HG03280 (cell line): ENCODE data around the gene SUN3.
A peak's percentile ranks its signal among the peaks of the same experiment; 100 is the strongest.
"Not testable (repeated sequence)": the region's sequence is repeated elsewhere in the genome, so short reads cannot be mapped to it uniquely, and the experiment has no call there.

Experiments used
- ATAC-seq: cut with Tn5 transposase; IDR thresholded peaks from one replicate; pipeline ENCODE4 v1.9.1; 2021; ENCODE audit warnings: mild to moderate bottlenecking, moderate library complexity; ENCODE audit not compliant: unreplicated experiment

Gene SUN3

DNA sequence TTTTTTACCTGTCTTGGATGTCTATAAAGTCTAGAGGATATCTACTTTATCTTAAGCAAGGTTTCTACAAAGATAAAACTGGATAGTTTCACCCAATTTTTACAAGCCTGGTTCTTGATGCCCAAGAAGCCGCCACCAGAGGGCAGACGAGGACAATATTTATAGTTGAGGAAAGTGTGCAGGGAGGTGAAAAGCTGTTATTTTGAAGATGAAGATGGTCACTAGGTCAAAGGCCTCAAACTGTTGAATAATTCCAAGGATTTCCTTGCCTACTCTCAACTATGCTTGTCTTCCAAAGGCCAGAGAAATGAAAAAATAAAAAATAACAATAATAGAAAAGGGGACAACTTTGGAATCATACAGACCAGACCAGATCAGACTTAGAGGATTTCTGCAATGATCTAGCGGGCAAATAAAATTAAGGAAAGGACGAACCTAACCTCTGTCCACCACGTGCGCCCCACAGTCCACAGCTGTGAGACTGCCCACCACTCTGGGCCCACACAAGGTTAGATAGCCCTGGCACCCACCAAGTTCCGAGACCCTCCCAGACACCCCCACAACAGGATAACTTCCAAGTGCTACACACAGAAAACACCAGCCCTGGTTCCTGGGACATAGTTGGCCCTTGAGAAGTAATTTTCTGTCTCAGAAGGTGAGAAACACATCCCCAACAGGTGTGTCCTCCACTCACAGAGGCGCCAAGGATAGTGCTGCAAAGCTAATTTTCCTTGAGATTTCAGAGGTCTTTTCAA is 83.5 kb downstream of the SUN3 start:
- ATAC-seq, result no peak

DNA sequence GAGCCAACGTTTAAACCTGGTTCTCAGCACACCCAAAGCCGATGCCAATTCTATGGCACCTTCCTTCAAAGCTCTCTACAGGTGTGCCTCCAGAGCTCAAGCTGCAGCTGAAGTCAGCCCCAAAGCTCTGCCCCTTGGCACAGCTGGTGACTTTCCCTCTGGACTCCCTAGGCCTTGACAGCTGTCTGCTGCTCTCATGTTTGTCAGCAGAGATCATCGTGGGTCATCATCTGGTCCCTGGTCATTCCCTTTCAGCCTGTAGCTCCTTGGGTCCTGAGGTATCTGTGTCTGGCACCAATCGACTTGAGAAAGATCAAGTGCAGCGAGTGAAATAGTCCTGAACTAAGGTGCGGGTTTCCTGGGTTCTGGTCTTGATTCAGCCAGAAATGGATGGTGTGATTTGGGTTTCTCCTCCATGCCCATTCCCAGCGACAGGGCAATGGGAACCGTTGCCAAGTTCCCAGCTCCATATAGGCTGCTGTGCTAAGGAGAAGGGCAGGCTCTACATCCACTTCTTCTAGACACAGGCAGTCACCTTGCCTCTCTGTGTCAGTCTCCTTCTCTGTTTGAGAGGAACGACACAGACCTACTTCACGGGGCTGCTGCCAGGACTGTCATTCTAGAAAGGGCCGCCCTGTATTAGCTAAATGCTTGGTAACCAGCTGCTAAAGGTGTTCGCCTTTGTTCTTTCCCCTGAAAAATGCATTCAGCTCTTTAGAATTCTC is 84.2 kb downstream of the SUN3 start:
- ATAC-seq, result no peak

DNA sequence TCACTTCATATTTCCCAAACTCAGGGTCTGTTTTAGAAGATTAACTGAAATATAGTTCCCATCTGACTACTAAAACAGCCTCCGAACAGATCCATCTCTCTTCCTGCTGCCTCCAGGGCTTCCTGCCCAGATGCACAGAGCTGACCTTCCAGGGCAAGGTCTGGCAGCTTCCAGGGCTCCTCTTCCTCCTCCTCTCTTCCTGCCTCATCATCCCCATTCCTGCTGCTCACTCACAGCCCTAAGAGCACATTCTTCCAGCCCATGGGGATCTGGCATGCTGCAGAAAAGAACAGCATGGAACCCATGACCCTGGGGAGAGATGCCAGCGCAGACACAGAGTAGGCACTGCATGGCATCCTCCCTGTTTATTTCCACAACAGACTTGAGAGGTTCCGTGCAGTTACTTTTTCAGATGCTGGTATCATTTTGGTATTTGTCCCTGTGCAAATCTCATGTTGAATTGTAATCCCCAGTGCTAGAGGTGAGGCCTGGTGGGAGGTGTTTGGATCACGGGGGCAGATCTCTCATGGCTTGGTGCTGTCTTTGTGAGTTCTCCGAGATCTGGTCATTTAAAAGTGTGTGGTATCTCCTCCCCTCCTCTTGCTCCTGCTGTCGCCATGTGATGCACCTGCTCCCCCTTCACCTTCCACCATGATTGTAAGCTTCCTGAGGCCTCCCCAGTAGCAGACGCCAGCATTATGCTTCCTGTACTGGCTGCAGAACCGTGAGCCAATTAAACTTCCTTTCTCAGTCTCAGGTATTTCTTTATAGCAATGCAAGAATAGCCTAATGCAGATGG is 85.0 kb downstream of the SUN3 start:
- ATAC-seq, result no peak

DNA sequence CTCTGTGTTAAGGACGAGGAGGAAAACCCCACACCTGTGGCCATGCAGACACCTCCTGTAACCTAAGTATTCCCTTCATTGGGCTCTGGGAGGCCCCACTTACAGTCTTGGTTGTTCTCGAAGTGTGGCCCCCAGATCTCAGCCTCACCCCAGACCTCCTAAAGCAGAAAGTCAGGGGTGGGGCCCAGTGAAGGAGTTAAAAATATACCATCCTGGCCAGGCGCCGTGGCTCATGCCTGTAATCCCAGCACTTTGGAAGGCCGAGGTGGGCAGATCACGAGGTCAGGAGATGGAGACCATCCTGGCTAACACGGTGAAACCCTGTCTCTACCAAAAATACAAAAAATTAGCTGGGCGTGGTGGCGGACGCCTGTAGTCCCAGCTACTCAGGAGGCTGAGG is 86.3 kb downstream of the SUN3 start:
- not testable (repeated sequence) for ATAC-seq

DNA sequence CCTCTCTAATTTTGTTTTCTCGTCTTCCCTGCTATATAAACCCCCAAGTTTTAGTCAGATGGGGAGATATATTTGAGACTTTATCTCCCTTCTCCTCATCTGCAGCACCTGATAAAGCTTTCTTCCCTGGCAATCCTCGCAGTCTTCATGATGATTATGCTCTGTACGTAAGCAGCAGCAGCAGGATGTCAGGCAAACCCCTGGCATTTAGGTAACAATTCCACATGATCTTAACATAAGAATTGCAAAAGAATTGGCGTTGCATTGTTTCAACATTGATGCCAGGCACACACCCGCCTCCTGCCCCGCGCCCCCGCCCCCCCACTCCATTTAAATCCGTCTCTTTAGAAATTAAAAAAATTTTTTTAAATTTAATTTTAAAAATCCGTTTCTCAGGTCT is 86.8 kb downstream of the SUN3 start:
- no peak for ATAC-seq

DNA sequence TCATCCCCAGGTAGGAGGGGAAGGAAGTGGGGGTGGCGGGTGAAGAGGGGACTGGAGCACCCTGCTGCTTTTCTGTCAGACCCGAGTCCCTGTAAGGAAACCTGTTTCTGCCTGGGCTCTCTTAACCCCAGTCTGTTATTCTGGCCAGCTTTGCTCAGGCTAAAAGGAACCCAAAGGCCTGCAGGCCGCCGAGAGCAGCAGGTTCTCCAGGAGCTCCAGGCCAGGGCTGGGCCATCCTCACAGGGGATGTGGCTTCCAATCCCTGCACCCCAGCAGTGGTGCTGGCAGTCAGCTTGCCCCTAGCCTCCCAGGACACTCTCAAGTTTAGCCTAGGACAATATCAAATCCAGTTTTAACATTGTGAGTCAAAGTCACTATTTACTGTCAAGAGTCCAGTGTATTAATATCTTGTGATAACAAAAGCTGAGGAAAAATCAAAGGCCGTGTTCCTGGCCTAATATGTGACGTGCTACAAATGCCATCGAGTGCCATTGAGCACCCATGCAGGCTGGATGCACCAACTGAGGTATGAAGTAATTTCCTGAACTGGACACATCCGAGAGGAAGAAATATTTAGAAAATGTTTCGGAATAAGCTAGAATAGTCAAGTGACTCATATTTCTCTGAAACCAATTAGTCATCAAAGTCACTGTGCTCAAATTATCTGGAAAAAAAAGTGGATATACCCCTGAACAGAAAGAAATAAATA is 87.6 kb downstream of the SUN3 start:
- no peak for ATAC-seq

DNA sequence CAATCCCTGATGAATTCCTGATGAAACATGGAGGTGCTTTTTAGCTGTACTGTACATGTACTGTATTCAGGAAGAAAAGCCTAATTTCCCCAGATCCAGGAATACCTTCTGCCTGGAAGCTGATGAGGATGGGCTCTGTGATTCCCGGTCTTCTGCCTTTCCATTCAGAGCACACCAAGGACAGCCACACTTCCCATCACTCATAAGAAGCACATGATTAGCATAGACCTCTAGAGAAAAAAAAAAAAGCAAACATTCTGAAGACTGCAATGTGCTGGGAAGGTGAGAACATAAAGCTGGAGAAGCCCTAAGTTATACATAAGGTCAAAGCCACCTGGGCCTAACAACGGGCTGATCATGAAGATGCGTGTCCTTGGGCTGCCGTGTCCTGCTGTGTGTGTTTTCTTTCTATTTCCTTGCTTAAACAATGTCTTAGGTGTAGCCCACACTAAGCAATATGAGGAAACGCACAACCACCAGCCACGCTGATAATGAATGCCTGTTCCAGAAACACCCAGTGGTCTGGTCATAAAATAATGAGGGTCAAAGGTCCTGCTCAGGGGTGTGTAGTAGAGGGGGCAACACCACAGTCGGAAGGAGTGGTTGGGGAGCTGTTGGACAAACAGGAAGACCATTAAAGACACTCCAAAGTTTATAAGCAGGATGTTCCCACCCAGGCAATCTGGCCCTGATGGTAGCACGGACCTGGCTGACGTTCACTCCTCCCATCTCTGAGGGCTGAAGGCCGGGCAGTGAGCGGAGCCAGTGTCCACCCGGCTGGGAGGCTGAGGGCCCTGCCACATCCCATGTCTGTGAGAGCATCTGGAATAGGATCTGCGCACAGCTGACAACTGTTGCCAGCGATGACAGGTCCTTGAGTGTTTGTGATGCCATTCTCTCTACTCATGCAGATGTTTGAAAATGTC is 88.6 kb downstream of the SUN3 start:
- no peak for ATAC-seq

DNA sequence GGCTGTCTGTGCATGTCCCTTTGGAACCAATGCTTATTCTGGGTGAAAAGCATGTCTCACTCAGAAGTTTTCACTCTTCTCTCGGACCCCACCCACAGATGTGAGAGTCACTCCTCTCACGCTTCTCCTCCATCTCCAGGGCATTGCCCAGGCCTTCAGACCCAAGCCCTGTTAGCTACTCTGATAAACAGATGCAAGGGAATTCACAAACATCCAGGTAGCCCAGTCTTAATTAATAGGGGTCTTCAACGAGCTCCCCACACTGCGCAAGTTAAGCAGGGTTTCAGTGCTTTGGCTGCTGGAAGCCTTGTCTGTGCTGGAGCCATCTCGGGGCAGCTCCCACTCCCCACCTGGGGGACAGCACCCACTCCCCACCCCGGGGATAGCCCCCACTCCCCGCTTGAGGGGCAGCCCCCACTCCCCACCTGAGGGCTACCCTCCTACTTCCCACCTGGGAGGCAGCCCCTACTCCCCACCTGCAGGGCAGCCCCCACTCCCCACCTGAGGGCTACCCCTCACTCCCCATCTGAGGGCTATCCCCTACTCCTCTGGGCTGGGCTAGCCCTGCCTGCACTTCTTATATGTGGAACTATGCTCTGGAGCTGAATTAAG is 89.4 kb downstream of the SUN3 start:
- no peak for ATAC-seq

DNA sequence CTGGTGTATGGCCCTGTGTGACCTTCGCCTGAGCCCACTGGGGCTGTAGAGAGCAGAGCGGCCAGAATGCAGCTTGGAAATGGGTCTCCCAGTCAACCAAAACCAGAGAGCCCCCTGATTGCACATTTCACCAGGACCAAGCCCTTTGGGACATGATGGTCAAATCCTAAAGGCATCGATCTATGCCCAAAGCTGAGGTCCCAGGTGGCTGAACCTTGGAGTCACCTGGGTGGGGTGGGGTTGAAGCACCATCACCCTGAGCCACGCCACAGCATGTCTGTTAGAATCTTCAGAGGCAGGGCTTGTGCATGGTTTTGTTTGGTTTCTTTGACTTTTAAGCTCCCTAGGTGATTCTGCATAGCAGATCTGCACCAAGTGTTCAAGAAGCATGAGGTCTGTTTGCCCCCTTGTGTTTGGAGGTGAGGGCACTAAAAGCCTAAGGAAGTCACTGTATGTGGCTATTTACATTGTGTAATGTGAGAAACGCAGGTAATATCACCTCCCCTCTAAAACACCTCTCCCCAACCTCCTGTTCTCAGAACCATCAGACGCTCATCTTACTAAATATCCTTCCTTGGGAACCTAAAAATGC is 90.2 kb downstream of the SUN3 start:
- ATAC-seq, result no peak

DNA sequence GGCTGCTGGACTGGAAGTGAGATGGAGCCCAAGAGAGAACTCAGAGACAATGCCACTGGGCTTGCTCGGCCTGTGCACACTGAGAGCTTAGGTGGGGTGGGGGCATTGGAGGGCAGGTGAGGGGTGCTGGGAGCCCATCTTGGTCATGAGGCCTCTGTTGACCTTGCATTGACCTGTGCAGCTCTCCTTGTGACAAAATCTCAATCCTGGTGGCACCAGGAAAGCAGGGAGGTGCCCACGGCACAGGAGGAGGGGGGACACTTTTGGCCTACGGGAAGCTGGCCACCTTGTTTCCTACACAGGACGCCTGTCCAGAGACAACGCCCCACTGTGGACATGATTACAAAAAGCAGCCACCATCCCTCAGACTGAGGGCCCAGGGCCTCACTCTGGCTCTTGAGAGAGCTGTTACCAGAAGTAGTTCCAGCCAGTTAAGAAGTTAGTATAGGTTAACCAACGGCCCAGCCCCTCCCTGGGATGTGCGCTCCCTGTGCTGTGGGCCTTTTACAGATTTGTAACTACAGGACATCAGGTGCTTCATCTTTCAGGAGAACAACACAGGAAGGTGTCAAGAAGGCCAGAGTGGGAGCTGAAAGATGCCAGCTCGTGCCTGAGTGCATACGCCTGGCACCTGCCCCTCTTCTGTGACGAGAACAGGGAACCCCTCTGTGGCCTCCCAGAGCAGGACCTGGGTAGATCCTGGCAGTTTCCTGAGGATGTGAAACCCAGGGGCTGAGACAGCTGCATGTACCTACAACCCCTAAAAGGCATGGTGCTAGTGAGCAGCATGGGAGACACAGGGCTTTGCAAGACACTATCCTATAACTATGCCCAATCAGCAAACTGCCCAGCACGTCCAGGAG is 91.0 kb downstream of the SUN3 start:
- peak; percentile 45 for ATAC-seq
